CD4-positive, alpha-beta T cell (primary cell): ENCODE measurements around the gene FAM24B. TPM values are rescaled to one million over a fixed set of nuclear protein-coding genes. Genes with fewer than 3 reads are reported as not detected.

ENCODE experiments used
- ATAC-seq: fragments of 200-7000 bp; cut with Tn5 transposase; one replicate; pipeline ENCODE4 v1.10.0; 2022; ENCODE audit warnings: mild to moderate bottlenecking; ENCODE audit not compliant: poor library complexity
- CTCF ChIA-PET: fragments of 350-600 bp; sonication (Branson Sonifier 250); formaldehyde crosslinking; loops from one replicate; lab custom pipeline; 2021; ENCODE audit warnings: antibody characterized with exemption, inconsistent platforms; lab: Charles Lee
- POLR2A ChIA-PET: fragments of 350-600 bp; sonication (Branson Sonifier 250); formaldehyde crosslinking; loops from one replicate; lab custom pipeline; 2021; ENCODE audit warnings: antibody characterized with exemption, inconsistent platforms; lab: Charles Lee
- DNase-seq, 14 experiments: peaks; one replicate each; pipeline ENCODE4 v3.0.0-alpha.2; 2013 to 2020; ENCODE audit warnings: mixed read lengths in 2 of 14
- H3K27ac ChIP-seq, 2 donors: one replicate each; pipeline versions ENCODE4 v1.5.1 to v1.7.0; 2013; ENCODE audit warnings: low read length in 2 of 2, low read depth in 1 of 2, mild to moderate bottlenecking in 1 of 2
- H3K27me3 ChIP-seq, 2 experiments: 1 replicate in 1 of 2; 2 replicates in 1 of 2; pipeline versions ENCODE4 v1.6.1 to v1.7.0; 2013; ENCODE audit warnings: low read length in 2 of 2, control low read depth in 1 of 2, mild to moderate bottlenecking in 1 of 2, moderate library complexity in 1 of 2; ENCODE audit not compliant: insufficient read depth in 2 of 2, control insufficient read depth in 1 of 2
- H3K36me3 ChIP-seq: one replicate; pipeline ENCODE4 v1.6.1; 2013; ENCODE audit warnings: low read length, control low read depth; ENCODE audit not compliant: insufficient read depth
- H3K4me1 ChIP-seq: one replicate; pipeline ENCODE4 v1.6.1; 2013; ENCODE audit warnings: low read length, control low read depth; ENCODE audit not compliant: insufficient read depth
- H3K4me3 ChIP-seq: one replicate; pipeline ENCODE4 v1.5.1; 2013; ENCODE audit warnings: mild to moderate bottlenecking, low read length, moderate library complexity
- H3K9me3 ChIP-seq, 2 experiments: 1 replicate in 1 of 2; 2 replicates in 1 of 2; pipeline versions ENCODE4 v1.6.1 to v1.7.0; 2013; ENCODE audit warnings: low read length in 2 of 2, mild to moderate bottlenecking in 2 of 2, control low read depth in 1 of 2, moderate library complexity in 1 of 2; ENCODE audit not compliant: control insufficient read depth in 1 of 2, insufficient read depth in 1 of 2
- H3K27ac Mint-ChIP-seq: one replicate; pipeline ENCODE4 v1.8.0; 2020; ENCODE audit warnings: mixed read lengths
- H3K27me3 Mint-ChIP-seq: one replicate; pipeline ENCODE4 v1.8.0; 2021; ENCODE audit warnings: mixed read lengths
- H3K36me3 Mint-ChIP-seq: one replicate; pipeline ENCODE4 v1.8.0; 2021; ENCODE audit warnings: low read depth, mixed read lengths
- H3K4me1 Mint-ChIP-seq: one replicate; pipeline ENCODE4 v1.8.0; 2021; ENCODE audit warnings: low read depth, mixed read lengths
- H3K4me3 Mint-ChIP-seq: one replicate; pipeline ENCODE4 v1.8.0; 2020; ENCODE audit warnings: mild to moderate bottlenecking, mixed read lengths
- H3K9me3 Mint-ChIP-seq: one replicate; pipeline ENCODE4 v1.8.0; 2020; ENCODE audit warnings: mixed read lengths
- intact Hi-C, 2 experiments: fragments of 100-400 bp; cut with DNase I in 1 of 2; cut with micrococcal nuclease in 1 of 2; formaldehyde crosslinking; loops; one replicate each; pipeline versions ENCODE4 v1.15.1 to v1.9.0; 2023 to 2025; cut with DNase I, micrococcal nuclease
- total RNA-seq, 174 experiments: library from RNA in 2 of 174; stranded (reverse) in 2 of 174; gene quantifications; one replicate each; pipeline ENCODE4 v1.2.3 and lab custom pipeline; 2021 to 2026
- TF ChIP-seq, protein P1 (sequence below): fragments of 200-600 bp; IDR thresholded peaks from one replicate; pipeline ENCODE4 v1.8.0; 2022; ENCODE audit warnings: antibody characterized with exemption, mild to moderate bottlenecking

FAM24B gene
- total RNA-seq, 2 experiments from 2014 or later: 6.8 to 7.1 TPM

DNA sequence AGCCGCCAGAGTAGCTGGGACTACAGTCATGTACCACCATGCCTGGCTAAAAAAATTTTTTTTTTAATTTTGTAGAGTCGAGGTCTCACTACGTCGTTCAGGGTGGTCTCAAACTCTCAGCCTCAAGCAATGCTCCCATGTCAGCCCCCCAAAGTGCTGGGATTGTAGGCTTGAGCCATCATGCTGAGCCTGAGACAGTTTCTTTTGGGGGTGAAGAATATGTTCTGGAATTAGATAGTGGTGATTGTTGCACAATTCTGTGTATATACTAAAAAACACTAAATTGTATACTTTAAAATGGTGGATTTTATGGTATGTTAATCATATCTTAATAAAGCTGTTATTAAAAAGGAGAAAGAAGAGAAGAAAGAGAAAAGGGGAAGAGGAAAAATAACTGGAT is 35.2 kb downstream of the FAM24B start:
- Mint-ChIP-seq H3K4me3 (no peak overlapping the region), H3K4me1 (no peaks in the 10 kb centered on the region), H3K27me3 (no peaks in the 10 kb centered on the region), H3K36me3 (peaks cover 73% of the 10 kb centered on the region), H3K9me3 (peaks cover 6% of the 10 kb centered on the region), H3K27ac (no peak overlapping the region)
- DNase-seq (no peak), ATAC-seq (no peak)
- ChIA-PET CTCF (no interaction called here), POLR2A (no interaction called here)
- intact Hi-C loops: no loop called here
- no peak overlapping the region for H3K27ac ChIP-seq
- no peaks in the 10 kb centered on the region for H3K27me3 ChIP-seq
- no peaks in the 10 kb centered on the region for H3K4me1 ChIP-seq
- peaks cover 0 to 3% of the 10 kb centered on the region in 2 experiments for H3K9me3 ChIP-seq
- no peak overlapping the region for H3K4me3 ChIP-seq
- TF ChIP-seq, protein P1, sequence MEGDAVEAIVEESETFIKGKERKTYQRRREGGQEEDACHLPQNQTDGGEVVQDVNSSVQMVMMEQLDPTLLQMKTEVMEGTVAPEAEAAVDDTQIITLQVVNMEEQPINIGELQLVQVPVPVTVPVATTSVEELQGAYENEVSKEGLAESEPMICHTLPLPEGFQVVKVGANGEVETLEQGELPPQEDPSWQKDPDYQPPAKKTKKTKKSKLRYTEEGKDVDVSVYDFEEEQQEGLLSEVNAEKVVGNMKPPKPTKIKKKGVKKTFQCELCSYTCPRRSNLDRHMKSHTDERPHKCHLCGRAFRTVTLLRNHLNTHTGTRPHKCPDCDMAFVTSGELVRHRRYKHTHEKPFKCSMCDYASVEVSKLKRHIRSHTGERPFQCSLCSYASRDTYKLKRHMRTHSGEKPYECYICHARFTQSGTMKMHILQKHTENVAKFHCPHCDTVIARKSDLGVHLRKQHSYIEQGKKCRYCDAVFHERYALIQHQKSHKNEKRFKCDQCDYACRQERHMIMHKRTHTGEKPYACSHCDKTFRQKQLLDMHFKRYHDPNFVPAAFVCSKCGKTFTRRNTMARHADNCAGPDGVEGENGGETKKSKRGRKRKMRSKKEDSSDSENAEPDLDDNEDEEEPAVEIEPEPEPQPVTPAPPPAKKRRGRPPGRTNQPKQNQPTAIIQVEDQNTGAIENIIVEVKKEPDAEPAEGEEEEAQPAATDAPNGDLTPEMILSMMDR: no peak
- H3K36me3 ChIP-seq: peaks cover 6% of the 10 kb centered on the region

DNA sequence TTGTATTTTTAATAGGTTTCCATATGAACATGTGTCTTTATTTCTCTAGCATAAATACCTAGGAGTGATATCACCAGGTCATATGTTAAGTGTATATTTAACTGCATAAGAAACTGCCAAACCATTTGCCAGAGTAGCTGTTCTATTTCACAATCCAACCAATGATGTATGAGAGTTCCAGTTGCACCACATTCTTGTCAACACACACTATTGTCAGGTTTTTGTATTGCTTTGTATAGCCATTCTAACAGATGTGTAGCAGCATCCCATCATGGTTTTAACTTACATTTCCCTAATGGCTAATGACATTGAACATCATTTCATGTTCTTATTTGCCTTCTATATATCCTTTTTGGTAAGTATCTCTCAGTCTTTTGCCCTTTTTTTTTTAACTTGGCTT is 37.8 kb downstream of the FAM24B start:
- ATAC-seq (no peak), DNase-seq (no peak)
- H3K4me1 ChIP-seq: no peaks in the 10 kb centered on the region
- H3K4me3 ChIP-seq: no peak overlapping the region
- Mint-ChIP-seq H3K27me3 (no peaks in the 10 kb centered on the region), H3K36me3 (peaks cover 75% of the 10 kb centered on the region), H3K27ac (no peak overlapping the region), H3K4me3 (no peak overlapping the region), H3K9me3 (peaks cover 6% of the 10 kb centered on the region), H3K4me1 (no peaks in the 10 kb centered on the region)
- no peak overlapping the region for H3K27ac ChIP-seq
- H3K9me3 ChIP-seq: peaks cover 0 to 3% of the 10 kb centered on the region in 2 experiments
- POLR2A ChIA-PET: no interaction called here
- H3K27me3 ChIP-seq: no peaks in the 10 kb centered on the region
- CTCF ChIA-PET: no interaction called here
- H3K36me3 ChIP-seq: peaks cover 14% of the 10 kb centered on the region
- TF ChIP-seq, protein P1: no peak
- intact Hi-C loops: no loop called here

DNA sequence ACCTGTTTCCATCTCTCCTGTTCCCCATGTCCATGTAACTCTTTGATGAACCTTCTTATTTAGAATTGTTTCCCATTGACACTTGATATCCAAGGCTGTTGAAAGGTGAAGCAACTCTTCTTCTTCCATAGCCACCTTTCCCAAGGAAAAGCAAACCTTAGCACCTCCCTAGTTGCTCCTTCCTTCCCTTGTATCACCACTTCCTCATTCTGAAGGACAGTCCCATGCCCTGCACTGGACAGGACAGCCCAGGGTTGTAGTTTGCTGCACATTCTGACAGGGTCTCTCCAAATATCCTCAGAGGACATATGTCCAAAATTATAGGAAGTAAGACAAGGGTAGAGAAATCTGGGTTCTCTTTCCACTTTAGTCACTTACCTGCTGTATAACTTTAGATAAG is 39.9 kb downstream of the FAM24B start:
- Histone ChIP-seq H3K27ac (no peak overlapping the region), H3K27me3 (no peaks in the 10 kb centered on the region), H3K36me3 (peaks cover 9% of the 10 kb centered on the region), H3K9me3 (no peaks in the 10 kb centered on the region), H3K4me3 (no peak overlapping the region), H3K4me1 (no peaks in the 10 kb centered on the region)
- peaks cover 74% of the 10 kb centered on the region for H3K36me3 Mint-ChIP-seq
- peaks cover 4% of the 10 kb centered on the region for H3K9me3 Mint-ChIP-seq
- TF ChIP-seq, protein P1: no peak
- H3K4me3 Mint-ChIP-seq: no peak overlapping the region
- POLR2A ChIA-PET: no interaction called here
- no peak overlapping the region for H3K27ac Mint-ChIP-seq
- no peaks in the 10 kb centered on the region for H3K27me3 Mint-ChIP-seq
- CTCF ChIA-PET: no interaction called here
- intact Hi-C loops: no loop called here
- DNase-seq: no peak
- H3K4me1 Mint-ChIP-seq: no peaks in the 10 kb centered on the region
- ATAC-seq: no peak
